Immature natural killer cell (primary cell): ENCODE results near the gene TEF. TPM values are rescaled to one million over a fixed set of nuclear protein-coding genes. Genes with fewer than 3 reads are reported as not detected.
"Not testable (repeated sequence)": the region's sequence is repeated elsewhere in the genome, so short reads cannot be mapped to it uniquely, and the experiment has no call there.

ENCODE experiments used
- DNase-seq, 3 donors: peaks; one replicate each; pipeline ENCODE4 v3.0.0; 2022; ENCODE audit warnings: mixed read lengths in 1 of 3
- H3K27ac Mint-ChIP-seq, 6 donors: one replicate each; pipeline ENCODE4 v1.8.0; 2020; ENCODE audit warnings: mixed read lengths in 6 of 6, mild to moderate bottlenecking in 5 of 6, inconsistent platforms in 4 of 6, moderate library complexity in 3 of 6
- H3K27me3 Mint-ChIP-seq, 3 donors: one replicate each; pipeline ENCODE4 v1.8.0; 2020 to 2021; ENCODE audit warnings: low read depth in 3 of 3, mild to moderate bottlenecking in 3 of 3, mixed read lengths in 3 of 3, moderate library complexity in 3 of 3, inconsistent platforms in 1 of 3
- H3K36me3 Mint-ChIP-seq, 3 donors: one replicate each; pipeline ENCODE4 v1.8.0; 2020; ENCODE audit warnings: mixed read lengths in 3 of 3, inconsistent platforms in 2 of 3, mild to moderate bottlenecking in 2 of 3
- H3K4me1 Mint-ChIP-seq, 2 donors: one replicate each; pipeline ENCODE4 v1.8.0; 2020; ENCODE audit warnings: inconsistent platforms in 2 of 2, mild to moderate bottlenecking in 2 of 2, mixed read lengths in 2 of 2, moderate library complexity in 1 of 2
- H3K4me3 Mint-ChIP-seq, 5 donors: one replicate each; pipeline ENCODE4 v1.8.0; 2020; ENCODE audit warnings: mild to moderate bottlenecking in 5 of 5, mixed read lengths in 5 of 5, inconsistent platforms in 3 of 5, moderate library complexity in 3 of 5
- H3K9me3 Mint-ChIP-seq, 6 donors: one replicate each; pipeline ENCODE4 v1.8.0; 2020; ENCODE audit warnings: mild to moderate bottlenecking in 6 of 6, mixed read lengths in 6 of 6, inconsistent platforms in 4 of 6, moderate library complexity in 3 of 6
- polyA plus RNA-seq, 3 donors: library from polyadenylated mRNA; unstranded; fragments of 300-500 nt; fragmentation: Illumina TruSeq; gene quantifications; one replicate each; pipeline ENCODE4 v1.2.3, GENCODE V29; 2021

Gene TEF
- polyA plus RNA-seq, 3 donors from 2014 or later, result 1.4 to 3.8 (median 1.8) TPM

GRCh38 chr22:41429951-41430332 is 48.2 kb downstream of the TEF start:
- no peak for DNase-seq
- Mint-ChIP-seq H3K27ac (peak overlapping the region in 1 of 6 donors; percentile 12), H3K4me1 (peaks cover 12 to 23% of the 10 kb centered on the region in 2 donors), H3K36me3 (peaks cover 0 to 21% (median 9%) of the 10 kb centered on the region in 3 donors), H3K9me3 (no peaks in the 10 kb centered on the region), H3K4me3 (no peak overlapping the region), H3K27me3 (peaks cover 1 to 2% (median 2%) of the 10 kb centered on the region in 3 donors)

DNA sequence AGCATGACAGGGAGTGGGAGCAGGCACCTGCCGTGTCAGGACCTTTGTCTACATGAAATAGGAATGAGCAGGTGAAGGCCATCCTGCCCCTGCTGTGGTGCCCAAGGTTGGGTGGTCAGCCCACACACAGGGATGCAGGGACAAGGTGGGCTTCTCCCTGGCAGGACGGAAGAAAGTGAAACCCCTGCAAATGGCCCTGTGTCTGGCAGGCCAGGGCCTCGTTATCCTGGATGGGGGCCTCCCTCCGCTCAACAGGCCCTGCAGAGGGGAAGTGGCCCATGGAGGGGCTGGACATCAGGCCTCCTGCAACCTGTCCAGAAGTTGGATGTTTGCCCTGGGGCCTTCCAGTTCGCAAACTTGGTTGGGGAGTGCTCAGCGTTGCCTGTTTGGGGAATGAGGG is 49.9 kb downstream of the TEF start:
- H3K9me3 Mint-ChIP-seq, result no peaks in the 10 kb centered on the region
- DNase-seq, result no peak
- peaks cover 0 to 2% (median 1%) of the 10 kb centered on the region in 3 donors for H3K27me3 Mint-ChIP-seq
- H3K4me3 Mint-ChIP-seq, result no peak overlapping the region
- H3K4me1 Mint-ChIP-seq, result peaks cover 14 to 26% of the 10 kb centered on the region in 2 donors
- peak overlapping the region in 3 of 6 donors; percentile 36 to 67 (median 40) for H3K27ac Mint-ChIP-seq
- H3K36me3 Mint-ChIP-seq, result peaks cover 0 to 16% (median 3%) of the 10 kb centered on the region in 3 donors

DNA sequence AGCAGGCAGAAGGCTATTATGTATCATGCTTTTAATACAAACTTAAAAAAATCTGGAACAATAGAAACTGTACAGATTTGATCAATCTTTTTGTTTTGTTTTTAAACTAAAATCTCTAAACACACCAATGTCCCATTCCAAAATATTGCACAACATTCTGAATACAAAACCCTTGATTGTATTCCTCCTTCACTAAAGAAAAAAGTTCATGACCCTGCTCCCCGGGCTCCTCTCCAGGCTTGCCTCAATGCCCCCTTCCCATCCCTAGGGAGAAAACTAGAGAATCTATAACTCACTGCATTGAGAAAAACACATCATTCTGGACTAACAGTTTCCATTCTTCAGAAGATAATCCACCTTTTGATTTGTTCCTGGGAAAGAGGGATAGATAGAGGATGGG is 51.7 kb downstream of the TEF start:
- not testable (repeated sequence) for H3K9me3 Mint-ChIP-seq, H3K27ac Mint-ChIP-seq, H3K27me3 Mint-ChIP-seq, DNase-seq, H3K4me3 Mint-ChIP-seq
- Mint-ChIP-seq H3K4me1 (peaks cover 15 to 26% of the 10 kb centered on the region in 2 donors), H3K36me3 (peaks cover 0 to 17% (median 0%) of the 10 kb centered on the region in 3 donors)

- Mint-ChIP-seq H3K27ac (peak overlapping the region in 3 of 6 donors; percentile 13 to 81 (median 71)), H3K4me1 (peaks cover 18 to 26% of the 10 kb centered on the region in 2 donors), H3K36me3 (peaks cover 0 to 17% (median 0%) of the 10 kb centered on the region in 3 donors)
- H3K27me3 Mint-ChIP-seq, H3K9me3 Mint-ChIP-seq, DNase-seq, H3K4me3 Mint-ChIP-seq: not testable (repeated sequence)
Observed at GRCh38 chr22:41434361-41435003, 52.7 kb downstream of the TEF start.

- Mint-ChIP-seq H3K27me3 (peaks cover 0 to 5% (median 0%) of the 10 kb centered on the region in 3 donors), H3K9me3 (no peaks in the 10 kb centered on the region), H3K4me1 (peaks cover 18 to 26% of the 10 kb centered on the region in 2 donors), H3K36me3 (peaks cover 0 to 17% (median 0%) of the 10 kb centered on the region in 3 donors), H3K27ac (peak overlapping the region in 2 of 6 donors; percentile 40 to 69), H3K4me3 (no peak overlapping the region)
- DNase-seq, result no peak
Observed at GRCh38 chr22:41435560-41435959, 53.8 kb downstream of the TEF start.

DNA sequence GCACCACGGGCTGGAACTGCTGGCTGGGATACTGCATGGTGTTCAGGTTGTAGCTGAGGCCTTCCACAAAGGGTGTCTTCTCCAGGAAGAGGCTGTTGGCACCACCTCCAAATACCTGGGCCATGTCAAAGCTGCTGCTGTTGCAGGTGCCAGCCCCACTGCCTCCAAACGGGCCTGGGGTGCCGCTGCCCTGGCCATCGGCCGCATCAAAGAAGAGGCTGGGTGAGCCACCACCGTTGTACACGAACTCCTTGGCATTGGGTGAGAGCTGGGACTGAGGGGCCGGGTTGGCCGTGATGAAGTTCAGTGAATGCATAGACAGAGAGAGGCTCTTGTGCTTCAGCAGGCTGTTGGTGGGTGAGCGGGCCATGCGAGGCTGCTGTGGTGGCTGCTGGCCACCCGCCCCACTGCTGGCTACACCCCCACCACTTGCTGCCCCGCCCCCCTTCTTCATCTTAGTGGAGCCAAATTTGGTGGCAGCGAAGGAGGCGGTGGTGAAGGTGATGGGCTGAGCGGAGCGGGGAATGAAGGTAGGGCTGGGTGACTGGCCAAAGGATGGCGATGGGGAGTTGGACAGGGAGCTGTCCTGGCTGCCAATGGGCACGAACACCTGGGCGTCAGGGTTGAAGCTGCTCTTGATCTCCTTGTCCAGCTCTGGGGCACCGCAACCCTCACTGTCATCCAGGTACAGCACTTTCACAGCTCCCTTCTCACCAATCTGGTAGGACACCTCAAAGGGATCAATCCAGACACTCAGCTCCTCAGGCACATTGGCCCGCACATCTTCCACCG is 54.8 kb downstream of the TEF start:
- no peak overlapping the region for H3K4me3 Mint-ChIP-seq
- peak overlapping the region in 3 of 6 donors; percentile 28 to 55 (median 40) for H3K27ac Mint-ChIP-seq
- DNase-seq, result no peak

DNA sequence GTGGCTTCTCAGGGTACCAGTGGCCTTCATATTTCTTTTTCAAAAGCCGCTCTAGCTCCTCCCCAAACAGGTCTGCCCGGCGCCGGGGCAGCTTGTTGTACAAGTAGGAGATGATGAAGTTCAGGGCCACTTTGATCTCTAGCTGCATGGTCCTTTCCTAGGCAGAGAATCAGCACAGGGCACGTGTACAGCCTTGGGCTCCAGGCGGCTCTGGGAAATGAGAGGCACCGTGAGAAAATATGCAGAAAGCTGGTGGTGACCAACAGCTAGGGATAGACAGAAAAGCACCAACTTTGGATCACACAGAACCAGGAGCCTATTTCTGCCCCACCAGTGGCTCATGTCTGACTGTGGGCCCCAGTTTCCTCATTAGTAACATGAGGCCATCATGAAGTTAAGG is 55.5 kb downstream of the TEF start:
- Mint-ChIP-seq H3K4me1 (peaks cover 19 to 28% of the 10 kb centered on the region in 2 donors), H3K4me3 (no peak overlapping the region), H3K27me3 (peaks cover 0 to 2% (median 0%) of the 10 kb centered on the region in 3 donors), H3K27ac (peak overlapping the region in 1 of 6 donors; percentile 53), H3K36me3 (peaks cover 0 to 11% (median 0%) of the 10 kb centered on the region in 3 donors), H3K9me3 (no peaks in the 10 kb centered on the region)
- DNase-seq, result no peak

More for the DNA sequence above, 54.8 kb downstream of the TEF start:
- H3K36me3 Mint-ChIP-seq, result peaks cover 0 to 13% (median 0%) of the 10 kb centered on the region in 3 donors
- H3K27me3 Mint-ChIP-seq, result peaks cover 0 to 3% (median 0%) of the 10 kb centered on the region in 3 donors
- H3K9me3 Mint-ChIP-seq, result no peaks in the 10 kb centered on the region
- H3K4me1 Mint-ChIP-seq, result peaks cover 19 to 26% of the 10 kb centered on the region in 2 donors

DNA sequence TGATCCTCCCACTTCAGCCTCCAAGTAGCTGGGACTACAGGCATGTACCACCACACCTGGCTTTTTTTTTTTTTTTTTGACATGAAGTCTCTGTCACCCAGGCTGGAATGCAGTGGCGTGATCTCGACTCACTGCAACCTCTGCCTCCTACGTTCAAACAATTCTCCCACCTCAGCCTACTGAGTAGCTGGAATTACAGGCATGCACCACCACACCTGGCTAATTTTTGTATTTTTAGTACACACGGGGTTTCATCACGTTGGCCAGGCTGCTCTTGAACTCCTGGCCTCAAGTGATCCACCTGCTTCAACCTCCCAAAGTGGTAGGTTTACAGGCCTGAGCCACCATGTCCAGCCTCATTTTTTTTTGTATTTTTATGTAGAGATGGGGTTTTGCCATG is 58.8 kb downstream of the TEF start:
- peaks cover 39 to 47% of the 10 kb centered on the region in 2 donors for H3K4me1 Mint-ChIP-seq
- H3K27me3 Mint-ChIP-seq, H3K4me3 Mint-ChIP-seq, H3K9me3 Mint-ChIP-seq, DNase-seq, H3K36me3 Mint-ChIP-seq, H3K27ac Mint-ChIP-seq: not testable (repeated sequence)

- Mint-ChIP-seq H3K27ac (peak overlapping the region in 3 of 6 donors; percentile 65 to 81 (median 76)), H3K36me3 (no peaks in the 10 kb centered on the region), H3K4me1 (peaks cover 34 to 36% of the 10 kb centered on the region in 2 donors), H3K9me3 (no peaks in the 10 kb centered on the region), H3K27me3 (peaks cover 13 to 28% (median 18%) of the 10 kb centered on the region in 3 donors), H3K4me3 (peak overlapping the region in 3 of 5 donors; percentile 50 to 99 (median 66))
- no peak for DNase-seq
Observed at GRCh38 chr22:41442240-41442792, 60.6 kb downstream of the TEF start.

DNA sequence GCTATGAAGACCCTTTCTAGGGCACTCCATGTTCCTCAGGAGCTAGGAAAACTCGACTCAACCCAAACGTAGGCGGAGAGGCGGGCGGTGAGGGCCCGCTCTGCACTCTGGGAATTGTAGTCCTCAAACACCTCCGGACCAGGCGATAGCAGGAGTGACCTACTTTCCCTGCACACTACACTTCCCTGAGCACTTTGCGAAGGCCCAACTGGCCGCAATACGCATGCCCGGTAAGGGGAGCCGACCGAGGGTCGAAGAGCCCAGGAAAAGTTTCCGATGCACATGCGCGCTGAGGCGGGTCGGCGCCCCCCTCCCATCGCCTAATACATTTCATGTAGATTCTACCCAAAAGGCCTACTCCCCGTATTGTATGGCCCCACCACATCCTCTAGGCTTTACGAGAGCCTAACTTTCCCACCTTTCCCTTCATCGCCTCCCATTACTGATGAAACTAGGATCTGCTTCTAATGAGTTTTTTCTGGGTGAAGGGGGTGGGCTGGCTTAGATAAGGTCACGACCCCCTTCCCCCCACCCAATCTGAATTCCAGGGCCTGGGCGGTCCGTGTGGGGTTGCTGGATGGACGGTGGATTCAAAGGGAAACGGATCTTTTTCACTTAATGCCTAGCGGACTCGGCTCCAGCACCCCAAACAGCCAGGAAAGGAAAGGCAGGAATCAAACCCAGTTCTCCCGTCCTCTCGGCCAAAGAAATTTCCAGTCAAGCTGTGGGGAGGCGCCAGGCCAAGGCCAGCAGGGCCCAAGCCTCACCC is 62.8 kb downstream of the TEF start:
- peaks cover 18 to 38% (median 27%) of the 10 kb centered on the region in 3 donors for H3K27me3 Mint-ChIP-seq
- peaks cover 37 to 46% of the 10 kb centered on the region in 2 donors for H3K4me1 Mint-ChIP-seq
- H3K36me3 Mint-ChIP-seq, result no peaks in the 10 kb centered on the region
- no peaks in the 10 kb centered on the region for H3K9me3 Mint-ChIP-seq
- peak; percentile 79 to 83 (median 81) for DNase-seq
- peak overlapping the region; percentile 89 to 99 (median 96) for H3K4me3 Mint-ChIP-seq
- peak overlapping the region; percentile 93 to 97 (median 95) for H3K27ac Mint-ChIP-seq

GRCh38 chr22:41445129-41446056 is 63.7 kb downstream of the TEF start:
- Mint-ChIP-seq H3K36me3 (no peaks in the 10 kb centered on the region), H3K4me1 (peaks cover 37 to 46% of the 10 kb centered on the region in 2 donors), H3K9me3 (no peaks in the 10 kb centered on the region), H3K4me3 (peak overlapping the region; percentile 89 to 99 (median 96)), H3K27ac (peak overlapping the region; percentile 93 to 97 (median 95)), H3K27me3 (peaks cover 18 to 38% (median 27%) of the 10 kb centered on the region in 3 donors)
- peak; percentile 23 to 28 (median 25) for DNase-seq

GRCh38 chr22:41446057-41446501 is 64.3 kb downstream of the TEF start:
- Mint-ChIP-seq H3K27ac (peak overlapping the region; percentile 94 to 99 (median 96)), H3K36me3 (no peaks in the 10 kb centered on the region), H3K9me3 (no peaks in the 10 kb centered on the region), H3K4me3 (peak overlapping the region; percentile 89 to 99 (median 96)), H3K27me3 (peaks cover 18 to 38% (median 27%) of the 10 kb centered on the region in 3 donors), H3K4me1 (peaks cover 37 to 46% of the 10 kb centered on the region in 2 donors)
- DNase-seq, result peak in 2 of 3 donors; percentile 9 to 14
